Measurements from ENCODE around the gene PLD5. TPM values are rescaled to one million over a fixed set of nuclear protein-coding genes. Genes with fewer than 3 reads are reported as not detected.
"Not testable (repeated sequence)": the region's sequence is repeated elsewhere in the genome, so short reads cannot be mapped to it uniquely, and the experiment has no call there.

PLD5 gene
- total RNA-seq, 2 donors from 2014 or later = 0.27 TPM; not detected in 1

DNA sequence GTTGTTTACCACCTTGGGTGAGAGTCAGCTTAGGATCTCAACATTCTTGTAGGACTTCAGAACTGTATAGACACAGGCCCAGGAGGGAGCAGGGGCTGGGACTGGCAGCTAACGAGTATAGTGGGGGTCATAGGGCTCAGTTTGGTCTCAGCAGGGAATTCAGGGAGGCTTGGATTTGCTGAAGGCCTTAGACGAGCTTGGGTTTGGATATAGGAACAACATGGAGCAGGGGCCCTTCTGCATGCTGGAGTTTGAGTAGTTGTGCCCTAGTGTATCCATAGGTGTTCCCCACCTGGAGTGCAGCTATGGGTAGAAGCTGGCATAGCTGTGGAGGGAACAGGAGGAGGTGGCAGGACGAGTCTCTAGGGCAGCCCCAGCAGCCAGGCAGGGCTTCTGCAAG, 462.2 kb downstream of the PLD5 start:
- Histone ChIP-seq H3K4me3 (no peak overlapping the region), H3K4me1 (no peaks in the 10 kb centered on the region), H3K27me3 (no peaks in the 10 kb centered on the region), H3K9me3 (no peaks in the 10 kb centered on the region), H3K9ac (ENCODE audit: low read depth in 2 of 2, low read length in 2 of 2) (no peak overlapping the region), H3K27ac (no peak overlapping the region), H3K36me3 (no peaks in the 10 kb centered on the region)
- TF ChIP-seq, protein P1, sequence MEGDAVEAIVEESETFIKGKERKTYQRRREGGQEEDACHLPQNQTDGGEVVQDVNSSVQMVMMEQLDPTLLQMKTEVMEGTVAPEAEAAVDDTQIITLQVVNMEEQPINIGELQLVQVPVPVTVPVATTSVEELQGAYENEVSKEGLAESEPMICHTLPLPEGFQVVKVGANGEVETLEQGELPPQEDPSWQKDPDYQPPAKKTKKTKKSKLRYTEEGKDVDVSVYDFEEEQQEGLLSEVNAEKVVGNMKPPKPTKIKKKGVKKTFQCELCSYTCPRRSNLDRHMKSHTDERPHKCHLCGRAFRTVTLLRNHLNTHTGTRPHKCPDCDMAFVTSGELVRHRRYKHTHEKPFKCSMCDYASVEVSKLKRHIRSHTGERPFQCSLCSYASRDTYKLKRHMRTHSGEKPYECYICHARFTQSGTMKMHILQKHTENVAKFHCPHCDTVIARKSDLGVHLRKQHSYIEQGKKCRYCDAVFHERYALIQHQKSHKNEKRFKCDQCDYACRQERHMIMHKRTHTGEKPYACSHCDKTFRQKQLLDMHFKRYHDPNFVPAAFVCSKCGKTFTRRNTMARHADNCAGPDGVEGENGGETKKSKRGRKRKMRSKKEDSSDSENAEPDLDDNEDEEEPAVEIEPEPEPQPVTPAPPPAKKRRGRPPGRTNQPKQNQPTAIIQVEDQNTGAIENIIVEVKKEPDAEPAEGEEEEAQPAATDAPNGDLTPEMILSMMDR (IDR thresholded peaks at IDR 0.05) = no peak
- intact Hi-C loops (cut with DNase I) = no loop called here
- no peak for DNase-seq

DNA sequence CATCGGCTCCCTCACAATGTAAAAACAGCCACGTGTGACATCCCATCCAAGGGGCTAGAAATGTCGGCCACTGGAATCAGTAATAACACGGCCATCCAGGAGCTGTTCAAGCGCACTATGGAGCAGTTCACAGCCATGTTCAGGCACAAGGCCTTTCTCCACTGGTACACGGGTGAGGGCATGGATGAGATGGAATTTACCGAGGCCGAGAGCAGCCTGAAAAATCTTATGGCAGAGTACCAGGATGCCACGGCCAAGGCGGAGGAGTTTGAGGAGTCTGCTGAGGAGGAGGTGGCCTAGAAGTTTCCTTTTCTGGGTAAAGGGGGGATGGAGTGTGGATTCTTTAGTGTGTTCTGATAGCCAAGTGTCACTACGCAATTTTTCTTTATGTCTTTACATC, 464.5 kb downstream of the PLD5 start:
- H3K27ac ChIP-seq = no peak overlapping the region
- H3K27me3 ChIP-seq = no peaks in the 10 kb centered on the region
- intact Hi-C loops (cut with DNase I) = no loop called here
- no peaks in the 10 kb centered on the region for H3K4me1 ChIP-seq
- no peak for DNase-seq
- H3K36me3 ChIP-seq = no peaks in the 10 kb centered on the region
- TF ChIP-seq, protein P1 (IDR thresholded peaks at IDR 0.05) = no peak
- no peak overlapping the region for H3K9ac ChIP-seq (ENCODE audit: low read depth in 2 of 2, low read length in 2 of 2)
- H3K9me3 ChIP-seq = no peaks in the 10 kb centered on the region
- no peak overlapping the region for H3K4me3 ChIP-seq

DNA sequence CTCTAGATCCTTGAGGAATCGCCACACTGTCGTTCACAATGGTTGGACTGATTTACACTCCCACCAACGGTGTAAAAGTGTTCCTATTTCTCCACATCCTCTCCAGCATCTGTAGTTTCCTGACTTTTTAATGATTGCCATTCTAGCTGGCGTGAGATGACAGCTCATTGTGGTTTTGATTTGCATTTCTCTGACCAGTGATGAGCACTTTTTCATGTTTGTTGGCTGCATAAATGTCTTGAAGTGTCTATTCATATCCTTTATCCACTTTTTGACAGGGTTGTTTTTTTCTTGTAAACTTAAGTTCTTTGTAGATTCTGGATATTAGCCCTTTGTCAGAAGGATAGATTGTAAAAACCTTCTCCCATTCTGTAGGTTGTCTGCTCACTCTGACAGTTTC, 465.9 kb downstream of the PLD5 start:
- intact Hi-C loops (cut with DNase I); H3K36me3 ChIP-seq; H3K4me3 ChIP-seq; H3K27me3 ChIP-seq; H3K9ac ChIP-seq (ENCODE audit: low read depth in 2 of 2, low read length in 2 of 2); H3K27ac ChIP-seq; DNase-seq; H3K4me1 ChIP-seq; H3K9me3 ChIP-seq: not testable (repeated sequence)

DNA sequence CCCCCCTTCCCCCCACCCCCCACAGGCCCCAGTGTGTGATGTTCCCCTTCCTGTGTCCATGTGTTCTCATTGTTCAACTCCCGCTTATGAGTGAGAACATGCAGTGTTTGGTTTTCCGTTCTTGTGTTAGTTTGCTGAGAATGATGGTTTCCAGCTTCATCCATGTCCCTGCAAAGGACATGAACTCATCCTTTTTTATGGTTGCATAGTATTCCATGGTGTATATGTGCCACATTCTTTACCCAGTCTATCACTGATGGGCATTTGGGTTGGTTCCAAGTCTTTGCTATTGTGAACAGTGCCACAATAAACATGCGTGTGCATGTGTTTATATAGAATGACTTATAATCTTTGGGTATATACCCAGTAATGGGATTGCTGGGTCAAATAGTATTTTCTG, 466.3 kb downstream of the PLD5 start:
- H3K27ac ChIP-seq, H3K27me3 ChIP-seq, DNase-seq: not testable (repeated sequence)

DNA sequence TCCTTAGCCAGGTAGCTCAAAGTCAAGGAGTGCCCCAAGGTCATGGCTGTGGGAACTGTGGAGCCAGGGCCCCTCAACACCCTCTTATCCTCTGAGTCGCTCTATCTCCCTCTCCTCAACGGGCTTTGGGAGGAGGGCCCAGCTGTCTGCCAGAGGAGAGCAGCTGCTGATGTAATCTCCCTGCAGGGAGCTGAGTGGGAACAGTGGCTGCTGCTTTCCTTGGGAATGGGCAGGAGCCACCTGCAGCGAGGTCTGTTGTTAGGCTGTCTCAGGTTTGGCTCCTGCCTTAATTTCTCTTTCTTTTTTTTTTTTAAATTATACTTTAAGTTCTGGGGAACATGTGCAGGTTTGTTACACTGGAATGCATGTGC, 466.8 kb downstream of the PLD5 start:
- Histone ChIP-seq H3K36me3 (no peaks in the 10 kb centered on the region), H3K27me3 (no peaks in the 10 kb centered on the region), H3K9me3 (no peaks in the 10 kb centered on the region), H3K9ac (ENCODE audit: low read depth in 2 of 2, low read length in 2 of 2) (no peak overlapping the region), H3K4me1 (no peaks in the 10 kb centered on the region), H3K4me3 (no peak overlapping the region), H3K27ac (no peak overlapping the region)
- intact Hi-C loops (cut with DNase I) = no loop called here
- DNase-seq = no peak
- TF ChIP-seq, protein P1 (IDR thresholded peaks at IDR 0.05) = no peak

More for the DNA sequence above, 466.3 kb downstream of the PLD5 start:
- H3K36me3 ChIP-seq; H3K4me3 ChIP-seq; H3K9me3 ChIP-seq; H3K9ac ChIP-seq (ENCODE audit: low read depth in 2 of 2, low read length in 2 of 2); H3K4me1 ChIP-seq; intact Hi-C loops (cut with DNase I): not testable (repeated sequence)

DNA sequence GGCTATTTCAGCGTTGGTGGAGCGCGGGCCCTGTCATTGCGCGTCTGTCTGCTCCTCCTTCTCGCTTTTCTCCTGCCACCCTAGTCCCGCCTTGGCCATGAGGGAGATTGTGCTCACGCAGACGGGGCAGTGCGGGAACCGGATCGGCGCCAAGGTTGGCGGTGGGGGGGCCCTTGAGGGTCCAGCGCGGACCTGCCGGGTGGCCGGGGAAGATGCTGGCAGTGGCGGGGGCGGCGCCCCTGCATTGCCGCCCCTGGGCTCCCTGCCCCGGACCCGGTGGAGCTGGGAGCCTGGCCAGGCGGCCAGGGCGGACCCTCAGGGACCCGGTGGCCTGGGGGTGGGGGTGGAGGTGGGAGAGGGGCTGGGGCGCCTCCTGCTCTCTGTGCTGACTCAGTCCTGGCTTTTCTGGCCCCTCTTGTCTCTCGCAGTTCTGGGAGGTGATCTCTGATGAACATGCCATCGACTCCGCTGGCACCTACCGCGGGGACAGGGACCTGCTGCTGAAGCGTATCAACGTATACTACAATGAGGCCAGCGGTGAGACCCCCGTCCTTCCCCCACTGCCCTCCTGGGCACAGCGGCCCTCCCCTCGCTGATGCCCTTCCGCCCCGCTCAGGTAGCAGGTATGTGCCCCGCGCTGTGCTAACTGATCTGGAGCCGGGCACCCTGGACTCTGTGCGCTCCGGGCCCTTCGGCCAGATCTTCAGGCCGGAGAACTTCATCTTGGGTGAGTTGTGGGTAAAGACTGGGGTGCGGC, 467.3 kb downstream of the PLD5 start:
- no peaks in the 10 kb centered on the region for H3K9me3 ChIP-seq
- H3K4me3 ChIP-seq = no peak overlapping the region
- DNase-seq = no peak
- TF ChIP-seq, protein P1 (IDR thresholded peaks at IDR 0.05) = no peak
- H3K4me1 ChIP-seq = no peaks in the 10 kb centered on the region
- intact Hi-C loops (cut with DNase I) = no loop called here
- H3K27ac ChIP-seq = no peak overlapping the region
- no peaks in the 10 kb centered on the region for H3K27me3 ChIP-seq
- H3K36me3 ChIP-seq = no peaks in the 10 kb centered on the region
- H3K9ac ChIP-seq (ENCODE audit: low read depth in 2 of 2, low read length in 2 of 2) = no peak overlapping the region

Data from colonic mucosa (tissue), 4 donors.